IgD-negative memory B cell (primary cell): Measurements from ENCODE around the gene KCMF1. TPM values are rescaled to one million over a fixed set of nuclear protein-coding genes. Genes with fewer than 3 reads are reported as not detected.
A peak's percentile ranks its signal among the peaks of the same experiment; 100 is the strongest.

Experiments used
- H3K27ac Mint-ChIP-seq, 3 donors: one replicate each; pipeline ENCODE4 v1.8.0; 2020 to 2022; ENCODE audit warnings: mild to moderate bottlenecking in 3 of 3, mixed read lengths in 3 of 3, moderate library complexity in 1 of 3
- H3K27me3 Mint-ChIP-seq: one replicate; pipeline ENCODE4 v1.8.0; 2021; ENCODE audit warnings: mixed read lengths
- H3K36me3 Mint-ChIP-seq: one replicate; pipeline ENCODE4 v1.8.0; 2020; ENCODE audit warnings: mild to moderate bottlenecking, mixed read lengths
- H3K4me1 Mint-ChIP-seq, 3 donors: one replicate each; pipeline ENCODE4 v1.8.0; 2020 to 2022; ENCODE audit warnings: mixed read lengths in 3 of 3, mild to moderate bottlenecking in 1 of 3
- H3K4me3 Mint-ChIP-seq, 4 donors: one replicate each; pipeline ENCODE4 v1.8.0; 2020 to 2022; ENCODE audit warnings: mild to moderate bottlenecking in 4 of 4, mixed read lengths in 4 of 4, moderate library complexity in 3 of 4
- H3K9me3 Mint-ChIP-seq, 3 donors: one replicate each; pipeline ENCODE4 v1.8.0; 2020 to 2021; ENCODE audit warnings: mixed read lengths in 3 of 3, mild to moderate bottlenecking in 1 of 3
- polyA plus RNA-seq: library from polyadenylated mRNA; unstranded; fragments of 300-500 nt; fragmentation: Illumina TruSeq; gene quantifications from one replicate; pipeline ENCODE4 v1.2.3, GENCODE V29; 2021

Gene KCMF1
- polyA plus RNA-seq, 1 donor from 2014 or later: 17.6 TPM

DNA sequence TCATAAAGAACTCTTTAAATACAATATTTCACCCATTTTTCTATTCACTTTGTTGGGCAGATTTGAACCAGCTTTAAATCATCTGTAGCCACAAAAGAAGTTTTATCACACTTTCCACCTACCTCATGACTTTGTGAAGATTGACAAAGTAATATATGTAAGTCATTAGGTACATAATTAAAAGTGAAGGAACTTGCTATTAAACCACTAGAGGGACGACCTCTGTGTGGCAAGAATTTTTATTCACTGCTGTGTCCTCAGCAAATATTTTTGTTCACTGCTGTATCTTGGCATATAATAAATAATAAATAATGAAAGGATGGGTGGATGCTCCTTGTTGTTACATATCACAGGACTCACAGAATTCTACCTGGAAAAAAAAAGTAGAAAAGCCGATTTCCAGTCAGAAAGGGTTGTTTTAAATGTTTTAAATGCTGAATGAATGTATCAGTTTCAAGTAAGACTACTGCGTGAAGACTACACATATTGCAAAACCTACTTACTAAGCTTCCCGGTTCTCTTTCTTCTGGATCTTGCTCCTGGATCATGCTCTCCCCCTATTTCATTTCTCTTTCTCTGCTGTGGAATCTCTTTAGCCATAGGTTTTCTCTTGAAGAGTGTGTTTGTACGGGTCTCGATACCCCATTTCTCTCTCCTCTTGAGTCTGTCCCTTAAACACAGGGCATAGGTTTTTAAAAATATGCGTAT lies 44.8 kb downstream of the KCMF1 start:
- Mint-ChIP-seq H3K27me3 (no peaks in the 10 kb centered on the region), H3K27ac (peak overlapping the region in 1 of 3 donors; percentile 39), H3K4me3 (peak overlapping the region in 1 of 4 donors; percentile 49), H3K36me3 (no peaks in the 10 kb centered on the region), H3K9me3 (no peaks in the 10 kb centered on the region), H3K4me1 (peaks cover 46 to 58% (median 56%) of the 10 kb centered on the region in 3 donors)

DNA sequence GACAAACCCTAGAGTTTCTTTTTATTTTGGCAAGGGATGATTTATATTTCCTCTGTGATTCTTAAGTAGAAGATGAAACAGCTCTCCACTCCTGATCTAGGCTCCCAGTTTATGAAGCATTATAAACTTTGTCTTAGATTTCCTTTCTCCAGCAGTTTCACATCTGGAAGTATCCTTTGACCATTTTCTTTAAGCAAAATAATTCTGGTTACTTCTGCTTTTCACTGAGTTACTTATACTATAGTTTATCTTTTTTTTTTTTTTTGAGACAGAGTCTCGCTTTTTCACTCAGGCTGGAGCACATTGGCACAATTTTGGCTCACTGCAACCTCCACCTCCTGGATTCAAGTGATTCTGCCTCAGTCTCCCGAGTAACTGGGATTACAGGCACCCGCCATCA lies 45.5 kb downstream of the KCMF1 start:
- H3K27ac Mint-ChIP-seq: peak overlapping the region; percentile 39 to 73 (median 64)
- no peaks in the 10 kb centered on the region for H3K9me3 Mint-ChIP-seq
- H3K4me1 Mint-ChIP-seq: peaks cover 42 to 59% (median 55%) of the 10 kb centered on the region in 3 donors
- no peak overlapping the region for H3K4me3 Mint-ChIP-seq
- H3K27me3 Mint-ChIP-seq: no peaks in the 10 kb centered on the region
- no peaks in the 10 kb centered on the region for H3K36me3 Mint-ChIP-seq

DNA sequence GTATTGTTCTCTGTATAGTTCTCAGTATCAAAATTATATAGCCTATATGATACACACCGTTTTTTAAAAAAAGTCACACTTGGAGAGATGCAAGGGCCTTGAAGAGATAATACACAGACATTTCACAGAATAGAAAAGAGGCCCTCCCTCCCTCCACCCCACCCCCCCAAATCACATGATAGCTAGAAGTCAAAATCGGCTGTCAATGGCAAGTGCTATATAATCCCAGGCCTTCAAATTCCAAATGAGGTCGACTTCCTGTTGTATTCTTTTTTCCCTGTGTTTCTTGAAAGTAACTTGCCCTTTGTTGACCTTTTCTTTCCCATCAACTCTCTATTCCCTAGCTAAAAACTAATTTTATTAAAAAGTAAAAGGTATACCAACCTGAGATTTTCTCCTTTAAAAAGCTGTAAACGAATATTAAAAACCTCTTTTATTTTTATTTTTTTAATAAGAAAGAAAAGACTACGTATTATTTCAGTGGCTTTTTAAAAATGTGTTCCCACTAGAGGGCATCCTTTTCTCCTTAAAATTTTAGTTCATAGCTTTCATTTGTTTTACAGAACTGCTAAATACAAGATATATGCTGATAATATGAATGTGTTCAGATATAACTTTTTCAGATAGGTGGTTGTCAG lies 46.6 kb downstream of the KCMF1 start:
- H3K4me3 Mint-ChIP-seq: peak overlapping the region in 2 of 4 donors; percentile 37 to 54
- H3K4me1 Mint-ChIP-seq: peaks cover 39 to 54% (median 52%) of the 10 kb centered on the region in 3 donors
- no peaks in the 10 kb centered on the region for H3K9me3 Mint-ChIP-seq

DNA sequence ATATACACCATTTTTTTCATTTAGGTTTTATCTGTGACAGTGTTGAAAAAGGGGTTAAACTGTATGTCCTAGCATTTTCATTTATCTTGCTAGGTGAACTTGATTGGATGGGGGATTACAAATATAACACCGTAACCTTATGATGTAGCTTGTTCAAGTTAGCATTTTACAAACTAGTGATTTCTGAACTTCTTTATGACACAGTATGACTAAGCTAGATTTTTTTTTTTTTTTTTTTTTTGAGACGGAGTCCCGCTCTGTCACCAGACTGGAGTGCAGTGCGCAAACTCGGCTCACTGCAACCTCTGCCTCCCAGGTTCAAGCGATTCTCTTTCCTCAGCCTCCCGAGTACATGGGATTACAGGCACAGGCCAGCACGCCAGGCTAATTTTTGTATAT lies 47.1 kb downstream of the KCMF1 start:
- Mint-ChIP-seq H3K36me3 (peaks cover 5% of the 10 kb centered on the region), H3K4me3 (peak overlapping the region in 1 of 4 donors; percentile 54), H3K9me3 (no peaks in the 10 kb centered on the region), H3K27me3 (no peaks in the 10 kb centered on the region), H3K4me1 (peaks cover 36 to 50% (median 49%) of the 10 kb centered on the region in 3 donors), H3K27ac (peak overlapping the region in 2 of 3 donors; percentile 3 to 50)

More for the DNA sequence above, 46.6 kb downstream of the KCMF1 start:
- H3K36me3 Mint-ChIP-seq: peaks cover 5% of the 10 kb centered on the region
- no peaks in the 10 kb centered on the region for H3K27me3 Mint-ChIP-seq
- H3K27ac Mint-ChIP-seq: peak overlapping the region in 2 of 3 donors; percentile 3 to 50

DNA sequence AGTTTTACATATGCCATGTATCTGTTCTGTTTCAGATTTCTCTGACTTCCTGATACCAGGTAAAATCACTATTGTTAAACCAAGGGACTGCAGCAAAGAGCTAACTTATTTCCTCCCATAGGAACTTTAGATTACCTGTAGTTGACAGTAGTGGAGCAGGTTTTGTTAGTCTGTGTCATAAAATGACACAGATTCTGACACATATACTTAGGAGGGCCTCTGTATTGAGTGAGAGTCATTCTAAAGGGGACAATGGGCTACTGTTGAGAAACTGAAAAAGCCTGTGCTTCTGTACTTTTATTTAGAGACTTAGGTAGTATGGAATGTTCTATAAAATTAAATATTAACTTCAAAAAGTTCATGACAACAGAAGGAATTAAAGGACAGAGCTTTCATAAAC lies 48.2 kb downstream of the KCMF1 start:
- Mint-ChIP-seq H3K4me3 (peak overlapping the region in 1 of 4 donors; percentile 52), H3K27ac (peak overlapping the region in 1 of 3 donors; percentile 39), H3K4me1 (peaks cover 29 to 52% (median 38%) of the 10 kb centered on the region in 3 donors), H3K9me3 (no peaks in the 10 kb centered on the region), H3K27me3 (no peaks in the 10 kb centered on the region), H3K36me3 (peaks cover 5% of the 10 kb centered on the region)

DNA sequence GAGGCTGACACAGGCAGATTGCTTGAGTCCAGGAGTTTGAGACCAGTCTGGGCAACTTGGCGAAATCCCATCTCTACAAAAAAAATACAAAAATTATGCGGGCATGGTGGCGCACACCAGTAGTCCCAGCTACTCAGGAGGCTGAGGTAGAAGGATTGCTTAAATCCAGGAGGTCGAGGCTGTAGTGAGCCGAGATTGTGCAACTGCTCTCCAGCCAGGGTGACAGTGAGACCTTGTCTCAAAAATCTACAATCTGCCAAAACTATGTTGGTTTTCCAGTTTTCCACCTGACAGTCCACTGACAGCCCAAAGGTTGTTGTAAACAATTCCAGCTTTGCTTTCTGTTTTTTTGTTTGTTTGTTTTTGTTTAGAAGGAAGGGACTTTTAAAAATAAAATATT lies 51.3 kb downstream of the KCMF1 start:
- Mint-ChIP-seq H3K9me3 (no peaks in the 10 kb centered on the region), H3K27ac (no peak overlapping the region), H3K27me3 (no peaks in the 10 kb centered on the region), H3K36me3 (peaks cover 8% of the 10 kb centered on the region), H3K4me3 (no peak overlapping the region), H3K4me1 (peaks cover 24 to 46% (median 31%) of the 10 kb centered on the region in 3 donors)

DNA sequence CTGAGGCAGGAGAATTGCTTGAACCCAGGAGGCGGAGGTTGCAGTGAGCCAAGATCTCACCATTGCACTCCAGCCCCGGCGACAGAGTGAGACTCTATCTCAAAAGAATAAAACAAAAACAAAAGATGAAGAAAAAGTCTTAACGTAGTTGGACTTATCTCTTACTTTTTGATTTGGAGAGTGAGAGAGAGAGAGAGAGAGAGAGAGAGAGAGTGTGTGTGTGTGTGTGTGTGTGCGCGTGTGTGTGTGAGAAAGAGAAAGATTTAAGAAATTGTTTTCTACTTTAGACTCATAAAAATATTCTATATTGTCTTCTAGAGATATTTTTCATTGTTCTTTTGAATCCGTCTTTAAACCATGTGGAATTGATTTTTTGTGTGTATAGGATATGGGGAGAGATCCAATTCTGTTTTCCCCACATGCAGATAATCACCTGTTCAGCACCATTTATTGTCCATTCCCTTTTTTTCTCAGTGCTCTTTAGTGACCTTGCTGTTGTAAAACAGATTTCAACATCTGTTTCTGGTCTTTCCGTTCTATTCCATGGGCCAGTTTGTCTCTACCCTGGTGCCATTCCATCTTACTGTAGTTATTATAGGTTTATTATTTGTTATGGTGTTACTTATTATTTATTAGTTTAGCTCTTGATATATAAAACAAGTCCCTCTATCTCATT lies 53.5 kb downstream of the KCMF1 start:
- Mint-ChIP-seq H3K36me3 (peaks cover 11% of the 10 kb centered on the region), H3K4me3 (no peak overlapping the region), H3K4me1 (peaks cover 14 to 43% (median 23%) of the 10 kb centered on the region in 3 donors), H3K9me3 (no peaks in the 10 kb centered on the region), H3K27ac (no peak overlapping the region), H3K27me3 (no peaks in the 10 kb centered on the region)

DNA sequence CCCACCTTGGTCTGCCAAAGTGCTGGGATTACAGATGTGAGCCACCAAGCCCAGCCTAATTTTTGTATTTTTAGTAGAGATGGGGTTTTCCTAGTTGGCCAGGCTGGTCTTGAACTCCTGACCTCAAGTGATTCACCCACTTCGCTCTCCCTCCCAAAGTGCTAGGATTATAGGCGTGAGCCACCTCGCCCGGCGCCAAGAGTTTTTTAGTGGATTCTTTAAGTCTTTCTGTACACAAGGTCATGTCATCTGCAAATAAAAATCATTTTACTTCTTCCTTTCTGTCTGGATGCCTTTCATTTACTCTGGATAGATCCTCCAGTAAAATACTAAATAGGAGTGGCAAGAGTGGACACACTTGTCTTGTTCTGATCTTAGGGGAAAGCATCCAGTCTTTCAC lies 61.7 kb downstream of the KCMF1 start:
- peaks cover 0 to 9% (median 4%) of the 10 kb centered on the region in 3 donors for H3K4me1 Mint-ChIP-seq
- peaks cover 8% of the 10 kb centered on the region for H3K36me3 Mint-ChIP-seq
- no peak overlapping the region for H3K27ac Mint-ChIP-seq

DNA sequence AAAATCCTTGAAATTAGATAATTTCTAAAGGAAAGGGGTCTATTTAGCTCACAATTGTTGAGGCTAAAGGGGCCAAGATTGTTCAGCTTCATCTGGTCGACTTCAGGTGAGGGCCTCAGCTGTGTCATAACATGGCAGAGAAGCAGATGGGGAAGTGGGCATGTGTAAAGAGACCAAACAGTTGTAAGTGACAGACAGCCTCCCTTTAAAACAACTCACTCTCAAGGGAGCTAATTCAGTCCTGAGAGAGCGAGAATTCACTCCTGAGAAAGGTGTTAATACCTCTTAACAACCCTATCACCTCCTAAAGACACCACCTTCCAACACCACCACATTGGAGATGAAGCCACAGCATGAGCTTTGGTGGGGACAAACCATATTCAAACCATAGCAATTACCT lies 62.4 kb downstream of the KCMF1 start:
- Mint-ChIP-seq H3K27me3 (no peaks in the 10 kb centered on the region), H3K27ac (no peak overlapping the region), H3K9me3 (no peaks in the 10 kb centered on the region), H3K4me3 (no peak overlapping the region), H3K4me1 (peaks cover 0 to 6% (median 4%) of the 10 kb centered on the region in 3 donors), H3K36me3 (peaks cover 8% of the 10 kb centered on the region)

More for the DNA sequence above, 61.7 kb downstream of the KCMF1 start:
- Mint-ChIP-seq H3K27me3 (no peaks in the 10 kb centered on the region), H3K9me3 (no peaks in the 10 kb centered on the region), H3K4me3 (no peak overlapping the region)

DNA sequence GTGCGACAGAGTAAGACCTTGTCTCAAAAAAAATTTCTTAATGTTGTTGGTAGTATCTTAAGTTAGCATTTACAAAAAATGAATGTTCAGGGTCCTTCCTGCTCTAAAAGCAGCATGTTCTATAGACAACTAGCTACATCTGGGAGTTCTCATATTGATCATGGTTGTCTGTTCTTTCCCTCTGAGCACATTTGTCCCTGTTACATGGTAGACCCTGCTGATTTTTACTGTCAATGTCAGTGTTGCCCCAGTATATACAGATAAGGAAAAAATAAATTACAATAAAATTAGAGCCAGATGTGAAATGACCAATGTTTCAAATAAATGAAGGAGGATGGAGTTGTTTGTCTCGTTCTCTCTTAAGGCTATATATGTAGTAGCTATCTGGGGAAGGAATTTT lies 63.2 kb downstream of the KCMF1 start:
- Mint-ChIP-seq H3K27me3 (no peaks in the 10 kb centered on the region), H3K4me1 (peaks cover 0 to 6% (median 4%) of the 10 kb centered on the region in 3 donors), H3K27ac (no peak overlapping the region), H3K9me3 (no peaks in the 10 kb centered on the region), H3K36me3 (peaks cover 5% of the 10 kb centered on the region), H3K4me3 (no peak overlapping the region)

DNA sequence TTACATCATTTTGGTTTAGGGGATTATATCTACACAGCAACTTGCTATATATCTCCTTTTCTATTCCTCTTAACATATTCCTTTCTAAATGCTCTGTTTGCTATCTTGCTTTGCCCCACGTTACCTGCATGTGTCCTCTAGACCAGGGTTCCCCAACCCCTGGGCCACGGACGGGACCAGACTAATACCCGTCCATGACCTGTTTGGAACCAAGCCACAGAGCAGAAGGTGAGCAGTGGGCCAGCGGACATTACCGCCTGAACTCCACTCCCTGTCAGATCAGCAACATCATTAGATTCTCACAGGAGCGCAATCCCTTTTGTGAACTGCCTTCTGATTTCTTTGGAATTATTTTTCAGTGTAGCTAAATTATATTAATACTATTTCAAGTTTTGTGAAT lies 66.7 kb downstream of the KCMF1 start:
- no peaks in the 10 kb centered on the region for H3K9me3 Mint-ChIP-seq
- no peak overlapping the region for H3K27ac Mint-ChIP-seq
- H3K4me3 Mint-ChIP-seq: no peak overlapping the region
- H3K36me3 Mint-ChIP-seq: peaks cover 4% of the 10 kb centered on the region
- peaks cover under 1 to 9% (median 2%) of the 10 kb centered on the region in 3 donors for H3K4me1 Mint-ChIP-seq
- H3K27me3 Mint-ChIP-seq: no peaks in the 10 kb centered on the region

DNA sequence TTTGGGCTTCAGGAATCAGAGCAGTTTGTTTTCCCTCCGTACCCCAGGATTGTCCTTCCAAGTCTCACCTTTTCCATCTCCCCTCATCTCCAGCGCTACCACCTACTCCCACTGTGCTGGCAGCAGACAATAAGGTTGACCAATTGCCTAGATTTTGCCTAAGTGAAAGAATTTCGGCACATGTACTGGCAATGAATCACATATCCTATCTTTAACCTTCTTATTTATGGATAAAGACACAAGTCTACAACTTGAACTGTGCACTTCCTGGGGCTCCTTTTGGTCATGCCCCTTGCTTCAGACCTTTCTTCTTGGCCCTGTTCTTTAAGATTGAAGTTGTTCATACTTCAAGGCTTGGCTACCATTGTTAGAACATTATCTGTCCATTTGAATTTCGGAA lies 71.4 kb downstream of the KCMF1 start:
- Mint-ChIP-seq H3K27ac (no peak overlapping the region), H3K9me3 (no peaks in the 10 kb centered on the region), H3K36me3 (peaks cover 6% of the 10 kb centered on the region), H3K4me3 (no peak overlapping the region), H3K27me3 (no peaks in the 10 kb centered on the region), H3K4me1 (peaks cover 2 to 9% (median 4%) of the 10 kb centered on the region in 3 donors)

DNA sequence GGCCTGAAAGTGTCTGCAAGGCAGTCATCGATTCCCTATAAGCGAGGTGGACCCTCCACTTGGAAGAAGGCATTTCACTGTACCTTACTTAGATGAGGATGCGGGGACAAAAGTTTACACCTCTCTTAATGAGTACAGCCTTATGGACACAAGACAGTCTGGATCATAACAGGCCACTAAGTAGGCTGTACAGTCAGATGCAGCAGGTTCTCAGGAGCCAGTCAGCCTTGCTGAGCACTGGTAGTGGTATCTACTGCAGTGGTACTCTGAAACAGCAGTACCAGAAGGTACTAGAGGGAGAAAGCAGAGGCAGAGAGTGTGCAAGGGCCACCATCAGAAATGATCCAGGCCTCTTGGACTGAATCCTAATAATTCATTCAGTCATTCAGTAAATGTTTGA lies 77.6 kb downstream of the KCMF1 start:
- Mint-ChIP-seq H3K4me3 (no peak overlapping the region), H3K27ac (no peak overlapping the region), H3K4me1 (peaks cover 0 to 3% (median 2%) of the 10 kb centered on the region in 3 donors), H3K36me3 (peaks cover 5% of the 10 kb centered on the region), H3K9me3 (no peaks in the 10 kb centered on the region), H3K27me3 (no peaks in the 10 kb centered on the region)

DNA sequence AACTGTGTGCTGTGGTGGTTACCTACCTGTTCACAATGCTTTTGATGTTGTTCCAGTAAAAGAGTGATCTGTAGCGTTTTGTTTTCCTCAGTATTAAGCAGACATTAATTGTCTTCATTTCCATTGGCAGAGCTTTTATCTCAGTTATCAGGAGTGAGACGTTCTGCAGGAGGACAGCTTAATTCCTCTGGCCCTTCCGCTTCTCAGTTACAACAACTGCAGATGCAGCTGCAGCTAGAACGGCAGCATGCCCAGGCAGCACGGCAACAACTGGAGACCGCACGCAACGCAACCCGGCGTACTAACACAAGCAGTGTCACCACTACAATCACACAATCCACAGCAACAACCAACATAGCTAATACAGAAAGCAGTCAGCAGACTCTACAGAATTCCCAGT lies 78.3 kb downstream of the KCMF1 start:
- H3K4me3 Mint-ChIP-seq: no peak overlapping the region
- peak overlapping the region in 1 of 3 donors; percentile 14 for H3K27ac Mint-ChIP-seq
- no peaks in the 10 kb centered on the region for H3K27me3 Mint-ChIP-seq
- no peaks in the 10 kb centered on the region for H3K9me3 Mint-ChIP-seq
- peaks cover 0 to 4% (median 2%) of the 10 kb centered on the region in 3 donors for H3K4me1 Mint-ChIP-seq
- H3K36me3 Mint-ChIP-seq: peaks cover 5% of the 10 kb centered on the region

DNA sequence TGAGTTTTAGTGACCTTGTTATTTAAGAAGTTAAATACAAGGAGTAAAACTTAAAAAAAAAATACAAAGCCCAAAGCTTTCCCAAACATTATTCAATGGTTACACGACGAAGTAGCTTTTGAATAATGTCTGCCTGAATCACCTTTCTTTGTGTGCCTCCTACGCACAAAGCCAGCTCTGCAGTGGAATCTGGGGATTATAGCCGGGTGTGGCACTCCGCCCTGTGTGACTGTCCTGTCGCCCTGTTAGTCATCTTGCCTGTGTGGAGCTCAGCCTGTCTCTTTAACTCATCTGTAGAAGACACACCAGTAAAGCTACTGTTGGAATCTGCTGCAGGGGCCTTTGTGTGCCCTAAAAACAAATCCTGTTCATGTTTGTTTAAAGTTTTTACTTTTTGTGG lies 82.8 kb downstream of the KCMF1 start:
- Mint-ChIP-seq H3K27me3 (no peaks in the 10 kb centered on the region), H3K36me3 (peaks cover 3% of the 10 kb centered on the region), H3K27ac (no peak overlapping the region), H3K9me3 (no peaks in the 10 kb centered on the region), H3K4me3 (no peak overlapping the region), H3K4me1 (peaks cover 5 to 10% (median 7%) of the 10 kb centered on the region in 3 donors)
